HepG2 (cell line): ENCODE measurements around the gene PYGO2. TPM values are rescaled to one million over a fixed set of nuclear protein-coding genes. Genes with fewer than 3 reads are reported as not detected.

Experiments
- AKAP8 ChIP-seq: sonication (generic); formaldehyde crosslinking; IDR thresholded peaks from 2 replicates; pipeline ENCODE4 v1.5.1; 2020; ENCODE audit warnings: mild to moderate bottlenecking, missing genetic modification reagents
- FLYWCH1 ChIP-seq: sonication (generic); formaldehyde crosslinking; IDR thresholded peaks from 2 replicates; pipeline ENCODE4 v1.8.1; 2023; ENCODE audit warnings: mild to moderate bottlenecking, missing genetic modification reagents
- HDAC2 ChIP-seq: sonication (generic); formaldehyde crosslinking; IDR thresholded peaks from 2 replicates; pipeline ENCODE4 v1.4.0; 2020; ENCODE audit warnings: missing genetic modification reagents
- HOXA5 ChIP-seq: sonication (generic); formaldehyde crosslinking; IDR thresholded peaks from 2 replicates; pipeline ENCODE4 v1.4.0; 2020; ENCODE audit warnings: missing genetic modification reagents
- PHB2 ChIP-seq: fragments of 450-650 bp; IDR thresholded peaks from 2 replicates; pipeline ENCODE4 v1.6.1; 2018; ENCODE audit not compliant: partially characterized antibody
- SKI ChIP-seq: fragments of 450-650 bp; IDR thresholded peaks from one replicate; pipeline ENCODE4 v1.6.1; 2018; ENCODE audit warnings: mild to moderate bottlenecking; ENCODE audit not compliant: partially characterized antibody
- SRSF1 ChIP-seq: fragments of 200-400 bp; formaldehyde crosslinking; optimal IDR thresholded peaks from 2 replicates; pipeline ENCODE3; 2017; ENCODE audit warnings: mild to moderate bottlenecking, low read depth, low read length, moderate library complexity
- TP53 ChIP-seq: sonication (generic); formaldehyde crosslinking; conservative IDR thresholded peaks from 2 replicates; pipeline ENCODE4 v1.4.0; 2020; ENCODE audit warnings: missing genetic modification reagents
- ZFP41 ChIP-seq: sonication (generic); formaldehyde crosslinking; IDR thresholded peaks from 2 replicates; pipeline ENCODE4 v1.4.0; 2020; ENCODE audit warnings: mild to moderate bottlenecking, missing genetic modification reagents, borderline replicate concordance
- ZFP90 ChIP-seq: sonication (generic); formaldehyde crosslinking; IDR thresholded peaks from 2 replicates; pipeline ENCODE4 v1.8.0; 2022; ENCODE audit warnings: missing genetic modification reagents, mild to moderate bottlenecking, inconsistent platforms, borderline replicate concordance
- ZNF296 ChIP-seq: sonication (generic); formaldehyde crosslinking; conservative IDR thresholded peaks from 2 replicates; pipeline ENCODE4 v1.5.0; 2020; ENCODE audit warnings: mild to moderate bottlenecking, missing genetic modification reagents
- ZNF30 ChIP-seq: sonication (generic); formaldehyde crosslinking; IDR thresholded peaks from 2 replicates; pipeline ENCODE4 v1.5.0; 2020; ENCODE audit warnings: mild to moderate bottlenecking, missing genetic modification reagents
- ZNF337 ChIP-seq: sonication (generic); formaldehyde crosslinking; IDR thresholded peaks from 2 replicates; pipeline ENCODE4 v1.5.1; 2020; ENCODE audit warnings: missing genetic modification reagents, low read depth, mild to moderate bottlenecking, borderline replicate concordance
- ZNF674 ChIP-seq: sonication (generic); formaldehyde crosslinking; IDR thresholded peaks from 2 replicates; pipeline ENCODE4 v1.5.0; 2020; ENCODE audit warnings: low read depth, mild to moderate bottlenecking, missing genetic modification reagents
- ZNF749 ChIP-seq: sonication (generic); formaldehyde crosslinking; IDR thresholded peaks from 2 replicates; pipeline ENCODE4 v1.8.0; 2022; ENCODE audit warnings: mild to moderate bottlenecking, missing genetic modification reagents, moderate library complexity, borderline replicate concordance
- ZNF839 ChIP-seq: sonication (generic); formaldehyde crosslinking; IDR thresholded peaks from 2 replicates; pipeline ENCODE4 v1.4.0; 2020; ENCODE audit warnings: missing genetic modification reagents, mild to moderate bottlenecking, borderline replicate concordance
- polyA plus RNA-seq, 8 experiments: library from polyadenylated mRNA; depleted of rRNA in 3 of 8; stranded (reverse) in 7 of 8; unstranded in 1 of 8; fragments of >200 nt; fragmentation: Illumina TruSeq in 4 of 8; extraction: Trizol in 4 of 8; gene quantifications; 2 replicates each; pipeline versions ENCODE4 v1.2.1 to v1.2.3, GENCODE V29; 2011 to 2016; ENCODE audit warnings: low read depth in 4 of 8, missing spikeins in 1 of 8, mixed read lengths in 1 of 8; ENCODE audit not compliant: insufficient read depth in 1 of 8
- total RNA-seq, 5 experiments: library from RNA; depleted of rRNA; stranded (reverse); fragments of >200 nt; fragmentation: Illumina TruSeq; extraction: Trizol; gene quantifications; 2 replicates each; pipeline ENCODE4 v1.2.3, GENCODE V29; 2016; ENCODE audit warnings: low read depth in 1 of 5
- TF ChIP-seq, protein P1 (sequence below): sonication (generic); formaldehyde crosslinking; IDR thresholded peaks from 2 replicates; pipeline ENCODE4 v1.4.0; 2020; ENCODE audit warnings: missing genetic modification reagents
- TF ChIP-seq, protein P2 (sequence below): sonication (generic); formaldehyde crosslinking; conservative IDR thresholded peaks from 2 replicates; pipeline ENCODE4 v1.8.1; 2023; ENCODE audit warnings: missing genetic modification reagents
- TF ChIP-seq, protein P3 (sequence below): sonication (generic); formaldehyde crosslinking; IDR thresholded peaks from 2 replicates; pipeline ENCODE4 v1.5.1; 2020; ENCODE audit warnings: missing genetic modification reagents, mild to moderate bottlenecking, borderline replicate concordance
- TF ChIP-seq, protein P4 (sequence below): sonication (generic); formaldehyde crosslinking; IDR thresholded peaks from 2 replicates; pipeline ENCODE4 v1.4.0; 2020; ENCODE audit warnings: missing genetic modification reagents, mild to moderate bottlenecking, borderline replicate concordance
- TF ChIP-seq, protein P5 (sequence below): IDR thresholded peaks from 2 replicates; pipeline ENCODE4 v1.6.1; 2012; ENCODE audit warnings: inconsistent platforms

The PYGO2 gene
- total and polyA plus RNA-seq, 2 of the 13 experiments (the other 11 are each of a cell fraction or from before 2014, with no cell fraction given) = 20.3 to 21.8 TPM

DNA sequence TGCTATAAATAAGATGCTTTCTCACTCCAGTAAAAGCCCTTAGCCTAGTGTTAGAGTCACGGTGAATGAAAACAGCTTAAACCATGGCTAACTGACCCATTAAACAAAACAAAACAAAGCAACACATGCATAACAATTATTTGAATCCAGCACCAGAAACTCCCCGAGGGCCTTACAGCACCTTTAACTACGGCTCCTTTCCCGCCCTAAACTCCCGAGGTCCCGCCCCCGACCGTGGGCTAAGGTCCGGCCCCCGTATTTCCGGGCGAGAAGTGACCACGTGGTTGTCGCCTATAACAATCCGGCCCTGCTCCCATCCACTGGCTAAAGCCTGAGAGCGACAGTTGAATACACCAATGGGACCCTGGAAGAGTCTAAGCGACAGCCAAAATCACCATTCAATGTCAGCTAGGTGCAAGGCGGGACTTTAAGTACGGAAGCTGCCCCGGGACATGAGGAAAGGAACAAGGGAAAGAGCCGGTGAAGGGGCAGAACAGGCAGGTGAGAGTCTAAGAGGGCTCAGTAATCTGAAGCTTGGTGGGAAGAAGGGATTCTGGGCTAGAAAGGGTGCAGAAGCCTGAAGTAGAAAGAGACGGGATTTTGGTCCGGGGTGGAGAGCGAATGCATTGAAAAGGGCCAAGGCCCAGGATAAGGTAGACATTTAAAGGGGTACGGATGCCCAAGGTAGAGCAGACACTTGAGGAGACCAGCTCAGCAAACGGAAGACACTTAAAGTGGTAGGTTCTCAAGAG is 21.5 kb upstream of the PYGO2 start, which contains the start of gene FLAD1 (continued):
- TF ChIP-seq, protein P1, sequence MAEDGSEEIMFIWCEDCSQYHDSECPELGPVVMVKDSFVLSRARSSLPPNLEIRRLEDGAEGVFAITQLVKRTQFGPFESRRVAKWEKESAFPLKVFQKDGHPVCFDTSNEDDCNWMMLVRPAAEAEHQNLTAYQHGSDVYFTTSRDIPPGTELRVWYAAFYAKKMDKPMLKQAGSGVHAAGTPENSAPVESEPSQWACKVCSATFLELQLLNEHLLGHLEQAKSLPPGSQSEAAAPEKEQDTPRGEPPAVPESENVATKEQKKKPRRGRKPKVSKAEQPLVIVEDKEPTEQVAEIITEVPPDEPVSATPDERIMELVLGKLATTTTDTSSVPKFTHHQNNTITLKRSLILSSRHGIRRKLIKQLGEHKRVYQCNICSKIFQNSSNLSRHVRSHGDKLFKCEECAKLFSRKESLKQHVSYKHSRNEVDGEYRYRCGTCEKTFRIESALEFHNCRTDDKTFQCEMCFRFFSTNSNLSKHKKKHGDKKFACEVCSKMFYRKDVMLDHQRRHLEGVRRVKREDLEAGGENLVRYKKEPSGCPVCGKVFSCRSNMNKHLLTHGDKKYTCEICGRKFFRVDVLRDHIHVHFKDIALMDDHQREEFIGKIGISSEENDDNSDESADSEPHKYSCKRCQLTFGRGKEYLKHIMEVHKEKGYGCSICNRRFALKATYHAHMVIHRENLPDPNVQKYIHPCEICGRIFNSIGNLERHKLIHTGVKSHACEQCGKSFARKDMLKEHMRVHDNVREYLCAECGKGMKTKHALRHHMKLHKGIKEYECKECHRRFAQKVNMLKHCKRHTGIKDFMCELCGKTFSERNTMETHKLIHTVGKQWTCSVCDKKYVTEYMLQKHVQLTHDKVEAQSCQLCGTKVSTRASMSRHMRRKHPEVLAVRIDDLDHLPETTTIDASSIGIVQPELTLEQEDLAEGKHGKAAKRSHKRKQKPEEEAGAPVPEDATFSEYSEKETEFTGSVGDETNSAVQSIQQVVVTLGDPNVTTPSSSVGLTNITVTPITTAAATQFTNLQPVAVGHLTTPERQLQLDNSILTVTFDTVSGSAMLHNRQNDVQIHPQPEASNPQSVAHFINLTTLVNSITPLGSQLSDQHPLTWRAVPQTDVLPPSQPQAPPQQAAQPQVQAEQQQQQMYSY (CRISPR knock-in tag) = no peak
- TF ChIP-seq SRSF1 = no peak
- TF ChIP-seq FLYWCH1 (CRISPR knock-in tag) = no peak
- TF ChIP-seq SKI = no peak
- TF ChIP-seq ZNF749 = no peak; the same call in 1 of the 2 replicates
- no peak for TF ChIP-seq ZNF839 (CRISPR knock-in tag)
- peak; percentile 77; the same call in 1 of the 2 replicates for TF ChIP-seq HDAC2 (CRISPR knock-in tag)
- TF ChIP-seq, protein P2, sequence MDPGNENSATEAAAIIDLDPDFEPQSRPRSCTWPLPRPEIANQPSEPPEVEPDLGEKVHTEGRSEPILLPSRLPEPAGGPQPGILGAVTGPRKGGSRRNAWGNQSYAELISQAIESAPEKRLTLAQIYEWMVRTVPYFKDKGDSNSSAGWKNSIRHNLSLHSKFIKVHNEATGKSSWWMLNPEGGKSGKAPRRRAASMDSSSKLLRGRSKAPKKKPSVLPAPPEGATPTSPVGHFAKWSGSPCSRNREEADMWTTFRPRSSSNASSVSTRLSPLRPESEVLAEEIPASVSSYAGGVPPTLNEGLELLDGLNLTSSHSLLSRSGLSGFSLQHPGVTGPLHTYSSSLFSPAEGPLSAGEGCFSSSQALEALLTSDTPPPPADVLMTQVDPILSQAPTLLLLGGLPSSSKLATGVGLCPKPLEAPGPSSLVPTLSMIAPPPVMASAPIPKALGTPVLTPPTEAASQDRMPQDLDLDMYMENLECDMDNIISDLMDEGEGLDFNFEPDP (CRISPR knock-in tag) = no peak
- TF ChIP-seq ZNF337 (CRISPR knock-in tag) = no peak
- TF ChIP-seq ZFP41 = no peak
- TF ChIP-seq ZNF296 (CRISPR knock-in tag) = no peak
- no peak for TF ChIP-seq ZFP90 (CRISPR knock-in tag)
- TF ChIP-seq, protein P3, sequence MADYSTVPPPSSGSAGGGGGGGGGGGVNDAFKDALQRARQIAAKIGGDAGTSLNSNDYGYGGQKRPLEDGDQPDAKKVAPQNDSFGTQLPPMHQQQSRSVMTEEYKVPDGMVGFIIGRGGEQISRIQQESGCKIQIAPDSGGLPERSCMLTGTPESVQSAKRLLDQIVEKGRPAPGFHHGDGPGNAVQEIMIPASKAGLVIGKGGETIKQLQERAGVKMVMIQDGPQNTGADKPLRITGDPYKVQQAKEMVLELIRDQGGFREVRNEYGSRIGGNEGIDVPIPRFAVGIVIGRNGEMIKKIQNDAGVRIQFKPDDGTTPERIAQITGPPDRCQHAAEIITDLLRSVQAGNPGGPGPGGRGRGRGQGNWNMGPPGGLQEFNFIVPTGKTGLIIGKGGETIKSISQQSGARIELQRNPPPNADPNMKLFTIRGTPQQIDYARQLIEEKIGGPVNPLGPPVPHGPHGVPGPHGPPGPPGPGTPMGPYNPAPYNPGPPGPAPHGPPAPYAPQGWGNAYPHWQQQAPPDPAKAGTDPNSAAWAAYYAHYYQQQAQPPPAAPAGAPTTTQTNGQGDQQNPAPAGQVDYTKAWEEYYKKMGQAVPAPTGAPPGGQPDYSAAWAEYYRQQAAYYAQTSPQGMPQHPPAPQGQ (CRISPR knock-in tag) = no peak
- TF ChIP-seq ZNF674 (CRISPR knock-in tag) = no peak
- TF ChIP-seq ZNF30 (CRISPR knock-in tag) = no peak
- TF ChIP-seq AKAP8 = no peak
- TF ChIP-seq, protein P4, sequence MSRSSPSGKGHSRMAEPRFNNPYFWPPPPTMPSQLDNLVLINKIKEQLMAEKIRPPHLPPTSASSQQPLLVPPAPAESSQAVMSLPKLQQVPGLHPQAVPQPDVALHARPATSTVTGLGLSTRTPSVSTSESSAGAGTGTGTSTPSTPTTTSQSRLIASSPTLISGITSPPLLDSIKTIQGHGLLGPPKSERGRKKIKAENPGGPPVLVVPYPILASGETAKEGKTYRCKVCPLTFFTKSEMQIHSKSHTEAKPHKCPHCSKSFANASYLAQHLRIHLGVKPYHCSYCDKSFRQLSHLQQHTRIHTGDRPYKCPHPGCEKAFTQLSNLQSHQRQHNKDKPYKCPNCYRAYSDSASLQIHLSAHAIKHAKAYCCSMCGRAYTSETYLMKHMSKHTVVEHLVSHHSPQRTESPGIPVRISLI (CRISPR knock-in tag) = no peak
- peak; percentile 34; the same call in 1 of the 2 replicates for TF ChIP-seq HOXA5 (CRISPR knock-in tag)
- no peak for TF ChIP-seq TP53
- TF ChIP-seq, protein P5, sequence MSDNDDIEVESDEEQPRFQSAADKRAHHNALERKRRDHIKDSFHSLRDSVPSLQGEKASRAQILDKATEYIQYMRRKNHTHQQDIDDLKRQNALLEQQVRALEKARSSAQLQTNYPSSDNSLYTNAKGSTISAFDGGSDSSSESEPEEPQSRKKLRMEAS = peak; percentile 96
- TF ChIP-seq PHB2 = no peak
